ENCODE data around the gene ZBTB16.

The ZBTB16 gene, protein sequence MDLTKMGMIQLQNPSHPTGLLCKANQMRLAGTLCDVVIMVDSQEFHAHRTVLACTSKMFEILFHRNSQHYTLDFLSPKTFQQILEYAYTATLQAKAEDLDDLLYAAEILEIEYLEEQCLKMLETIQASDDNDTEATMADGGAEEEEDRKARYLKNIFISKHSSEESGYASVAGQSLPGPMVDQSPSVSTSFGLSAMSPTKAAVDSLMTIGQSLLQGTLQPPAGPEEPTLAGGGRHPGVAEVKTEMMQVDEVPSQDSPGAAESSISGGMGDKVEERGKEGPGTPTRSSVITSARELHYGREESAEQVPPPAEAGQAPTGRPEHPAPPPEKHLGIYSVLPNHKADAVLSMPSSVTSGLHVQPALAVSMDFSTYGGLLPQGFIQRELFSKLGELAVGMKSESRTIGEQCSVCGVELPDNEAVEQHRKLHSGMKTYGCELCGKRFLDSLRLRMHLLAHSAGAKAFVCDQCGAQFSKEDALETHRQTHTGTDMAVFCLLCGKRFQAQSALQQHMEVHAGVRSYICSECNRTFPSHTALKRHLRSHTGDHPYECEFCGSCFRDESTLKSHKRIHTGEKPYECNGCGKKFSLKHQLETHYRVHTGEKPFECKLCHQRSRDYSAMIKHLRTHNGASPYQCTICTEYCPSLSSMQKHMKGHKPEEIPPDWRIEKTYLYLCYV
- 0 to 9.6 (median 0.20) reads per million in 17 experiments for total RNA-seq

DNA sequence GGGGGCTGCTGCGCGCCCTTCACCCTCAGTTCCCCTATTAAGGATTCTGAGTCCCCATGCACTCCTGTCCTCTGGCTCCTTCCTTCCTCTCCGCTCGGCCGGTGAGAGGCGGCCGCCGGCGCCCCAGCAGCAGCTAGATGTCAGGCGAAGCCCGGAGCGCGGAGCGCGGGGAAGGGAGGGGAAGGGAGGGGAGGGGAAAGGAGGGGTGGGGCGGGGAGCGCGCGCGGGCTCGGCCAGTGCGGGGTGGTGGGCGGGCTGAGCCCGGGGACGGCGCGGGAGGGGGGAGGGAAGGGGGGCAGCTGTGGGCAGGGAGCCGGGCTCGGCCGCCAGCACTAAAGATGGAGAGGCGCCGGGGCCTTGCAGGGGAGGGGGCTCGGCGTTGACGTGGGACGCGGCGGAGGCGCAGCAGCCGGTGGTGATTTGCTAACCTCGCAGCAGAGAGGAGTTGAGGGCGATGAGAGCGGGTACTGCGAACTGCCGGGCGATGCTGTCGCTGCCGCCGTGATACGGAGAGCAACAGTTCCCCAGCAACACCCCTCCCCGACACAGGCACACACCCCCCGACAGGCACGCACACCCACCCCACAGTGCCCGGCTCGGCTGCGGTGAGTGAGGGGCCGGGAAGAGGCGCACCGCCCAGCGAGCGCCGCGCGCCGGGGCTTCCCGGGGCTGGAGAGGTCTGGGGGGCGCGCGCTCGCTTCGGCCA, at the start of gene ZBTB16:
Gene ZBTB16, plus strand, starts transcription at position 434 of the 706 bp plus-strand sequence. CDS start 3,590 bp downstream, outside the sequence.
- DNase-seq = peak; percentile 34 to 79 (median 60)

- DNase-seq = no peak
These were observed 48.6 kb upstream of the ZBTB16 start for GRCh38 chr11:114010931-114011330.

DNA sequence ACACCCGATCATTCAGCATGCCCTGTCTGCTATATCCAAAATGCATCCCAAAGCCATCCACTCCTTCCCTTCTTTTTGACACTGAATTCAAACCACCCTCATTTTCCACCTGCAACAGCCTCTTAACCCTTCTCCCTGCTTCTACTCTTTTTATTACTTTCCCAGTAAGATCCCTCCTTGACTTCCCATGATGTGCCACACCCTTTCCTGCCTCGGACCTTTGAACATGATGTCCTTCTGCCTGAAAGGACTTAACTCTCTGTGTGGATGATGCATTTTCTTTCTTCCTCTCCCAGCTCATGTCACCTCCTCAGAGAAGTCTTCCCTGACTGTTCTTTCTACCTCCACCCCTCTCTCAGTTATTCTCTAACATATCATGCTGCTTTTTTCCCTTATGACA, 48.1 kb upstream of the ZBTB16 start:
- no peak for DNase-seq

DNA sequence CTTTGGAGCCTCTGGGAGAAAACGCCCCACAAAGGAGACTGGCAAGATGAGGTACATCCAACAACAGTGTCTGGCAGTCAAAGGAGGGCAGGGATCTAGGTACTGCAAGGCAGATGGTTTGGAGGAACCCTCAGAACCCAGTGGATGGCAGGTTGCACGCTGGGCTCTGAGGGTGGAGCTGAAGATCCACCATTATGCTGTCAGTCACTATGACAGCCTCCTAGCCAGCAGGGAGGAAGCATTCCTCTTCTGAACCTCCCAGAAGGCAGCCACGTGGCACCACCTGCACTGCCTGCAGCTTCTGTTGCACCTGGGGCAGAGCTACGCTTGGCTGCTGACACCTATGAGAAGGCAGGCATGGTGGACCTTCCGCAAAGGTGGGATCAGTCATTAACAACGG, 44.4 kb upstream of the ZBTB16 start:
- DNase-seq = no peak

DNA sequence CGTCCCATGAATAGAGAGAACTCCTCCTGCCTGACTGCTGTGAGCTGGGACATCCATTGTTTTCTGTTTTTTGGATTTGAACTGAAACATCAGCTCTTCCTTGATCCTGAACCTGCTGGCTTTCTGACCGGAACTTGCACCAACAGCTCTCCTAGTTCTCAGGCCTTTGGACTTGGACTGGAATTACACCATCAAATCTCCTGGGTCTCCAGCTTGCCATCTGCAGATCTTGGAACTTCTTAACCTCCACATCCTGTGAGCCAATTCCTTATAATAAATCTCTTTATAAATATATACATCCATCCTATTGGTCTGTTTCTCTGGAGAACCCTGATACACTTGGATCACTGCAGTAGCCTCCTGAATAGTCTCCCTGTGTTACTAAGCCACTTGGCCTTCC, 42.5 kb upstream of the ZBTB16 start:
- DNase-seq = no peak

- DNase-seq = no peak
These were observed 41.8 kb upstream of the ZBTB16 start for GRCh38 chr11:114017723-114018122.

- no peak for DNase-seq
These were observed 40.5 kb upstream of the ZBTB16 start for GRCh38 chr11:114019046-114019445.

- DNase-seq = no peak
These were observed 39.9 kb upstream of the ZBTB16 start for GRCh38 chr11:114019574-114019973.

- DNase-seq = no peak
These were observed 34.1 kb upstream of the ZBTB16 start for GRCh38 chr11:114025329-114025907.

DNA sequence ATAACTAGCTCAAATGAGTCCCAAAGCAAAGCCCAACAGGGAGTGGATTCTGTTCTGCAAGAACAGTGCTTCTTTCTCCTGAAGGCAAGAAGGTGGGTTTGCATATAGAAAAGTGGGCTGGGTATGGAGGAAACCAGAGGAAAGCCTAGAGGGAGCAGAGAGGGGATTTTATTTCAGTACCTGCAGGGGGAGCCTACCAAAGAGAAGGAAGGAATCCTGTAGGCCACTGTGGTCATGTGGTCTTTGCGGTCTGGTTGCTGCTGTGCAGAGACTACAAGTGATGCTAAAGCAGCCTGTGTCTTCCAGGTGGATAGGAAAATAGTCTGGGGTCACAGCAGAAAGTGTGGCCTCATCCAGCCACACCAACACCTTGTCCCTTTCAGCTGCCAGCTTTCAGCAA, 33.2 kb upstream of the ZBTB16 start:
- DNase-seq = peak in 1 of 4 experiments; percentile 18

DNA sequence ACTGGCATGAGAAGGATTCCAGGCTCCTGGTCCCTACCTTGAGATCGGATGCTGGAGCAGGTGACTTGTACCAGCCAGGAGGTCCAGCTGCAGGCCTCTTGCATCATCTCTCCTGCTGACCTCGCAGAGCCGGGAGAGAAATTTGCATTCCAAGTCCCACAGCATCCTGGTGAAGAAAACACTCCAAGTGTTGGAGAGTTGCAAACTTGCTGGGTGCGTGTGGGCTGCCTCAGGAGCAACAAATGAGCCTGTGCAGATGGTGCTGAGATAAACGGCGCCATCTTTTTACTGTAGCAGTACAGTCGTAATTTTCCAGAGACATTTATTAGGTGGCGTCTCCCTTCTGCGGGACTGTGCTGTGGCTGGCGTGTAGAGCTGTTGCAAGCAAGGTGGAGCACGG, 32.1 kb upstream of the ZBTB16 start:
- DNase-seq = no peak

DNA sequence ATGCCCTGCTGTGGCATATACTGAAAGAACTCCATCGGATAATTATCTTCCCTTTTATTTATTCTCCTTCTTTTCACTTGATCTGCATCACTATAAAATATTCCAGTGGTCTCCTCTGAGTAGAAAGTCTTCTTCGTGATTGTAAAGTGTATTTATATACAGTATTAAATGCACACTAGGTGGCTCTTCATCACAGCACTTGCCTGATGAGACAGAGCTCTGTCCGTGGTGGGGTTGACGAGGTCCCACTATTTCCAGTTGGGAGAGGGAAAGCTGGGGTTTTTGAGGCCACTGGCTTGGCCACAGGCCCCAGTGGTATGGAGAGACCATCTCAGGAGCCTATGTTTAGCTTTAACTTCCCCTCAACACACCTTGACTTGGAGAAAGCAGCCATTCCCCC, 31.6 kb upstream of the ZBTB16 start:
- no peak for DNase-seq

DNA sequence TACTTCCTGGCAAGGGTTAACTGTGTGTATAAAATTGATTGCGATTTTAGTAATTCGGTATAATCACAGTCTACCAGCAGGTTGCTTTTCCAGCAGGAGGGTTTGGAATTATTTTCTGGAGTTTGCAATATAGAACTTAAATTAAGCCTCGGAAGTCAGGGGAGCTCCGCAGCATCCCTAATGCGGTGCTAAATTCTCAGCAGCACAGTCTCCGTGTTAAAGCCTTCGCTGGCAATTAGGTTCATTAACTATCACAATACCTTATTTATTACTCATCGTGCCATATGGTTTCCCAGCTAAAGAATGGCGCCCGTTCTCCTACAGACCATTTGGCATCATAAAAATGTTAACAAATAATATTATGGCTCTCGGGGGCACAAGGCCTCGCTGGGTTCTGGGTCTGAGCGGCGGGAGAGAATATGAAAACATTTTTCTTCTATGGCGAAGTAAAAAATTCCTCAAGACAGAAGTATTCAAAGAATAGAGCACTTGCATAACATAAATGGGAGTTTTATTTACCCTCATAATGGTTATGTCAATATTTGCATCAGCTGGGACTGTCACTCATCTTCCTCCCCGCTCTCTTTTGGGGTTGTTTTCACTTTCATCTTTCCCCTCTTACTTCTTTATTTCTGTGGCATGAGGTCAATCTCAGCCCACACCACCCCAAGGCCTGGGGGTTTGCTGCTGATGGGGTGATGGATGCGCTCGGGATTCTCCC, 28.1 kb upstream of the ZBTB16 start:
- DNase-seq = no peak

DNA sequence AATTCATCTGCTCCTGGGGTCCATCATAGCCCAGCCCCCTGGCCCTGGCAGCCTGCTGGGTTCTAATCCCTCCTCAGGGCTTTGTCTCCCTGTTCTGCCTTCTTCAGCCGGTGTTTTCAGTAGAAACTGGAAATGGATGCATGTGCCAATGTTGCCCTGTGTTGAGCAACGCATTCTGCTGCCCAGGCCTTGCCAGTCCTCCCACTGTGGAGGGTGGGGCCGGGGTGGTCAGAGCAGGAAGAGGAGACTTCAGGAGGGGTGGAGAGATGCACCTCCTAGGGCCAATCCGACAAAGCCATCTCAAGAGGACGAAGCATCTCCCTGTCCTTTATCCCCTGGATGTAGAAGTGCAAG, 27.6 kb upstream of the ZBTB16 start:
- peak in 3 of 4 experiments; percentile 24 to 36 (median 28) for DNase-seq

GRCh38 chr11:114033066-114033465, 26.4 kb upstream of the ZBTB16 start:
- peak; percentile 17 to 52 (median 38) for DNase-seq

DNA sequence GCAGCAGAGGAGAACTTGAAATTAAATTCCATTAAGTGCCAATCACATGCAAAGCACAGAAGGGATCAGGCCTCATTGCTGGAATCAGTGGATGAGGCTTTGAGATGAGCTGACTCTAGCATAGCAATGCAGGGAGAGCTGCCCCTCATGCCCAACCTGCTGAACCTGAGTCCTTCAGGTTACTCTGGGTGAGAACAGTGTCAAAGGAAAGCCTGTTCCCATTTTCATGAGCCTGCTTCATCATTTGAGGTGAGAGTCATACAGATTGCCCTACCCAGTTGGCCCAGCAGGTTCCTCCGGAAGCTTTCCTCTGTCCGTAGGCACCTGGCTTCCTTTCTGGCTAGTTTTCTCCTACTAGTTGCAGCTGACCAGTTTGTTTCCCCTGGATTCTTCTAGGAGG, 25.9 kb upstream of the ZBTB16 start:
- no peak for DNase-seq

DNA sequence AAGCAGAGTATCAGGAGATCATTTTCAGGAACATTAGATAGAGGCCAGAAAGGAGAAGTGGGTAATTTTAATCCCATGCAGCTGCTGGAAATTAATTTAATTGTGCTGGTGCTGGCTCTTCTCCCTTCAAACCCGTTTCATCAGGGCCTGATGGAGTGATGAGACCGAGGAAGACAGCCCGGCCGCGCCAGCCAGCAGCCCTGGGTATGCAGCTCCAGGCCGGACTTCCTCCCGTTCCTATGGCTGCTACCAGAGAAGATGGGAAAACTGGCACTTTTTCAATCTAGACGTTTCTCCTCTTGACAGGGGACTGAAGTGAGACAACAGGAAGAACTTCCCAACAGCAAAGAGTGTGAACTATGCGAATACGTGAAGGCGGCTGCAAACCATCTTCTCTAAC, 24.6 kb upstream of the ZBTB16 start:
- no peak for DNase-seq

DNA sequence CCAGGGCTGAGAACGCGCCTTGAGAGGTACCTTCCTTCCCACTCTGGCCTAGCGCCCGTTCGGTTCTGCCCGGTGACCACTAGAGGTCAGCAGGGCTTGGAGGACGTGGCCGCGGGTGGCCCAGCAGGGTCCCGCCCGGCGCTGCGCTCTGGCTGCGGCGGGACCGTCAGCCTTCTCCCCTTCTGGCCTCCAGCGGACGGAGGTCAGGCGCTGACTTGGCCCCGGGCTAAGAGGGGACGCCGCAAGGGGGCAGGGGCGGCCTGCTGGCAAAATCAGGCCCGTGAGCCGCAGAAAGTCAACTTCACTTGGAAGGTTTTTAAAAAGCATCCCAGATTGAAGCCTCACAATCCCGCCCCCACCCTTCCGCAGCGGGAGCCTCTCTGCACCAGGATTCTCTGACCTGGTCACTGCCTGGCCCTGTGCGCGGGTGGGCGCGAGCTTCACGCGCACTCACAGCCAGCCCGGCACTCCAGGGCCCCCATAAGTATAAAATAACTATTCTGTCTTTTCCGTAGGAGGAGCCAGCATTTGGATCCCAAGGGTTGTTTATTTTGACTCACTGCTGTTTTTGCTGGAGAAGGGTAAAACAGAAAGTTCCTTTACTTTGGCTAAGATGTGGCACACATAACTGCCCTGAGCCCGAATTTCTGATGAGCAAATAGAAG, 23.2 kb upstream of the ZBTB16 start:
- DNase-seq = peak; percentile 62 to 85 (median 76)

DNA sequence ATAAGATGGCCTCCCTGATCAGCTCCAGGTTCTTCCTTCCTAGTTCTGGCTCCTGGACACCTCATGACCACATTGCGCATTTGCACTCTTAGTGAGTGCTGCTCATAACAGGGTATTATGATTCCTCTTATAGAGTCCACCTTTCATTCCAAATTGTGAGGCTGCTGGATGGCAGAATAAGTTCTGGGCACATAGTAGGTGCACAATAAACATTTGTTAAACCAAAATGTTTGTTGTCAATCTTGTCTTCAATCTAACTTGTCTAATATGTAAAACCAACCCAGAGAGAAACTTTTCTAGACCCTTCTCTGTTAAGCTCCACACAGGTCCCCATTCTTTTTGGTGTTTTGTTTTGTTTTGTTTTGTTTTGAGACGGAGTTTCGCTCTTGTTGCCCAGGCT, 22.6 kb upstream of the ZBTB16 start:
- DNase-seq = no peak

GRCh38 chr11:114039551-114039950, 20.0 kb upstream of the ZBTB16 start:
- DNase-seq = no peak

- no peak for DNase-seq
These were observed 18.8 kb upstream of the ZBTB16 start for GRCh38 chr11:114040706-114041211.

DNA sequence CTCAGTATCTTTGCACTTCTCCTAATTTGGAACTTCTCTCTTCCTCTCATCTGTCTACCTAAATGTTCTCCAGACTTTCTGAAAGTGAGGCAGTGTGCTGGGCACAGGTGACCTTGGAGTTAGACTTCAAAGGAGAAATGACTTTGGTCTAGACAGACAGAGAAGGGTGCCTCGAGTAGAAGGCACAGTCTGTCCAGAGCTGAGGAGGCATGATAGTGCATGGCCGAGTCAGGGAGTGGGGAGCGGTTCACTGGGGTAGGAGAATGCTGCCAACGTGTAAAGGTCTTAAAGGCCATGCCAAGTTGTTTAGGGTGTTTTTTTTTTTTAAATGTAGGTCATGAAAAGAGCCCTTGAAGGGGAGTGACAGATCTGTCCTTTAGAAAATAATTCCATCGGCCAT, 17.3 kb upstream of the ZBTB16 start:
- no peak for DNase-seq
